DMS153 treated with DMSO at 0.1 percent for 48 hours (cell line): Measurements from ENCODE around the gene PPIL4.
"Not testable (repeated sequence)": the region's sequence is repeated elsewhere in the genome, so short reads cannot be mapped to it uniquely, and the experiment has no call there.

Experiments used
- DNase-seq: peaks from one replicate; lab custom pipeline; 2025; ENCODE audit not compliant: unreplicated experiment; lab: John Stamatoyannopoulos, UW

PPIL4 gene

GRCh38 chr6:149534742-149535141 lies 11.1 kb downstream of the PPIL4 start:
- DNase-seq: no peak

DNA sequence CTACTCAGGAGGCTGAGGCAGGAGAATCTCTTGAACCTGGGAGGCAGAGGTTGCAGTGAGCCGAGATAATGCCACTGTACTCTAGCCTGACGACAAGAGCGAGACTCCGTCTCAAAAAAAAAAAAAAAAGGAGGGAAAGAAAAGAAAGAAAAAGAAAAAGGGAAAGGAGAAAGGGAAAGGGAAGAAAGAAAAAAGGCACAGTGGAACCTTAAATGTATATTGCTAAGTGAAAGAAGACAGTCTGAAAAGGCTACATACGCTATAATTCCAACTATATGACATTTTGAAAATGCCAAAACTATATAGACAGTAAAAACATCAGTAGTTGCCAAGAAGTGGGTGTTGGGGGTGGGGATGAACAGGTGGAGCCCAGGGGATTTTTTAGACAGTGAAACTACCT lies 16.2 kb downstream of the PPIL4 start:
- DNase-seq: no peak

- no peak for DNase-seq
These were observed 30.3 kb downstream of the PPIL4 start for GRCh38 chr6:149515494-149515893.

- no peak for DNase-seq
These were observed 31.9 kb downstream of the PPIL4 start for GRCh38 chr6:149513915-149514314.

DNA sequence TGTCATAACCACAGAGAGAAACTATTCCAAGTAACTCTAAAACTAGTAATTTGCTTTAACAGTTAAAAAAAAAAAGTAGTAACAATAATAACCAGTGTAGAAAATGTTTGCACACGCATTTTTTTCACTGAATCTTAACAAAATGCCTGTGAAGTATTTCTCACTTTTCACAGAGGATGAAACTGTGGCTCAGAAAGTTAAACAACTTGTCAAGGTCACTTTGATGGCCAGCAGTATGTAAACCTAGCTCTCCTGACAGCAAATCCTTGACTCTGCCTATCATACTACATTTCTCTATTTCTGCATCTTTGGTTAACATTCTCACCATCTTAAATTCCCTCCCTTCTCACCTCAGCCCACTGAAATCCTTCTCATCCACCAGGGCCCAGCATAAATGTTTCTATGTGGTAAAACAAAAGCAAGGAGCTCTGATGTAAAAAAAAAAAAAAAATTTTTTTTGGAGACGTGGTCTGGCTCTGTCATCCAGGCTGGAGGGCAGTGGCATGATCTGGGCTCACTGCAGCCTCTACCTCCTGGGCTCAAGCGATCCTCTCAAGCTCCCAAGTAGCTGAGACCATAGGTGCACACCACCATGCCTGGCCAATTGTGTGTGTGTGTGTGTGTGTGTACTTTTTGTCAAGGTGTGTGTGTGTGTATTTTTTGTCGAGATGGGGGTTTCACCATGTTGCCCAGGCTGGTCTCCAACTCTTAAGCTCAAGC lies 34.9 kb downstream of the PPIL4 start:
- DNase-seq: no peak

- DNase-seq: no peak
These were observed 37.4 kb downstream of the PPIL4 start for GRCh38 chr6:149508485-149508884.

DNA sequence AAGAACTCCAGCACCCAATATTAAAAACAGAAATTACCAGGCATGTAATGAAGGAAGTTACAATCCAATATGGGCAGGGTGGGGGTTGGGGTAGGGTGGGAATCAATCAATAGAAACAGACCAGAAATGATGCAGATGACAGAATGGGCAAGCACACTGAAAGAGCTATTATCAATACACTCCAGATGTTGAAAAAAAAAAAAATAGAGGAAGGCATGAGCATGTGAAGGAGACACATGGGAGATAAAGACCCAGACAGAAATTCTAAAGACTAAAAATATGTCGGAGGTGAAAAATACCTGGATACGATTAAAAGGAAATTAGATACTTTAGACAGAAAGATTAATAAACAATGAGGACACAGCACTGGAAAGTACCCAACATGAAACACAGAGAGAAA lies 42.0 kb downstream of the PPIL4 start:
- DNase-seq: no peak

DNA sequence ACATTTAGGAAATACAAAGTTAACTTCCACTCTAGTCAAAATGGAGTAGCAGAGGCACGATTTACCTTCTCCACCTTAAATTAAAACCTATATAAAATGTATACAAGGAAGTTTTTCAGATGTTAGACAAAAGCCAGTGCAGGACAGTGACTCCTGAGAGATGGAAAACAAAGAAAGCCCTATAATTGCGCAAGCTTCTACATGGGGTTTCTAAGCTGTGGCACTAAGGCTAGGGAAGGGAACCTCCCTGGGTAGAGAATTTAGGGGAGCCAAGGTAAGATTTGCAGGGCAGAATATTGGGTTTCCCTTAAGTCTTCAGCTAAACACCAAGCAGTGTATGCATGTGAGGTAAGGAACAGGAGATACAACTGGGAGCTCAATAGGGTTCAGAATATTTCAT lies 42.6 kb downstream of the PPIL4 start:
- DNase-seq: no peak

DNA sequence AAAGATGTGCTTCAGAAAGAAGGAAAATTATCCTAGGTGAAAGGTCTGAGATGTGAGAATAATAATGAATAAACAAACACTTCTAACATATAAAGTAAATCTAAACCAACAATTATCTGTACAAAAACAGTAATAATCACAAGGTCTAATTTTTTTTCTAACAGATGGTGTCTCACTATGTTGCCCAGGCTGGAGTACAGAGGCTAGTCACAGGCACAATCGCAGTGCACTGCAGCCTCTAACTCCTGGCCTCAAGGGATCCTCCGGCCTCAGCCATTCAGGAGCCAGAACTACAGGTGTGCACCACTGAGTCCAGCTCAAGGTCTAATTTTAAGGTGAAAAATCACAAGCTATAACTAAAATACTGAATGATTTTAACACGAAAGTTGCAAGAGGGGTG lies 44.1 kb downstream of the PPIL4 start:
- no peak for DNase-seq

GRCh38 chr6:149501201-149501600 lies 44.6 kb downstream of the PPIL4 start:
- no peak for DNase-seq

DNA sequence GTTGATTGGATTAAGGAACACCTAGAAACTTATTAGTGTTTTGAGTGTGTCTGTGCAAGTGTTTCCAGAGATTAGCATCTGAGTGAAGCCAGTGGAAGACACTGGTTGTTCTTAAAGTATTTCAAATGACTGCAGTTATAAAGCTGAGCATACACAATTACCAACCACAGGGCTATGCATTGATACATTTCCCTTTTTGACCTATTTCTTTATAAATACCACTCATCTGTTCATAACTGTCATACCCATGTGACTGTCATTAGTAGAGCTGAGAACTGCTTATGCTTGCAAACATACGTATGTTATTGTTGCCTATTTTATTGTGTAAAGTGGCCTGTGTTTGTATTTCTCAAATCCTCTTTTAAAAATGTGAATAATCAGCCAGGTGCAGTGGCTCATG lies 45.7 kb downstream of the PPIL4 start:
- DNase-seq: no peak

DNA sequence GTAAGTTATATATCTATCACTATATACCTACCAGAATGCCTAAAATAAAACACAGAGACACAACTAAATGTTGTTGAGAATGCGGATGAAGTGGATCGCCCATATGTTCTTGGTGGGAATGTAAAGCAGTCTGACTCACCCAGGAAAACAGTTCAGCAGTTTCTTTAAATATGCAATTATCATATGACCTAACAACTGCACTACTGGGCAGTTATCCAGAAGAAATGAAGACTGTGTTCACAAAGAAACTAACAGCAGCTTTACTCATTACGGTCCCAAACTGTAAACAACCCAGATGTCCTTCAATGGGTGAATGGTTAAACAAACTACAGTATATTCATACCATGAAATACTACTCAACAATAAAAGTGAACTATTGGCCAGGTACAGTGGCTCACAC lies 46.8 kb downstream of the PPIL4 start:
- DNase-seq: no peak

- no peak for DNase-seq
These were observed 48.5 kb downstream of the PPIL4 start for GRCh38 chr6:149497365-149497764.

GRCh38 chr6:149496597-149496996 lies 49.2 kb downstream of the PPIL4 start:
- not testable (repeated sequence) for DNase-seq

- DNase-seq: not testable (repeated sequence)
These were observed 50.4 kb downstream of the PPIL4 start for GRCh38 chr6:149495349-149496016.

DNA sequence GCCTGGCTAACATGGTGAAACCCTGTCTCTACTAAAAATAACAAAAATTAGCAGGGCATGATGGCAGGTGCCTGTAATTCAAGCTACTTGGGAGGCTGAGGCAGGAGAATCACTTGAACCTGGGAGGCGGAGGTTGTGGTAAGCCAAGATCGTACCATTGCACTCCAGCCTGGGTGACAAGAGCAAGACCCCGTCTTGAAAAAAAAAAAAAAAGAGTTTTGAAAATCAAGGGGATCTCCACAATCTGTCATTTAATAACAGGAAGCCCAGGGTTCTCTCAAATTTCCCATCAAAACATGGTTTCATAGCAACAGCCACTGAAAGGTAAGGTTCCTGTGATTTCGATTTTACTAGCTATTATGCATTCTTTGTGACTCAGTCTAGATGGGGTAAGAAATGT lies 51.0 kb downstream of the PPIL4 start:
- not testable (repeated sequence) for DNase-seq

DNA sequence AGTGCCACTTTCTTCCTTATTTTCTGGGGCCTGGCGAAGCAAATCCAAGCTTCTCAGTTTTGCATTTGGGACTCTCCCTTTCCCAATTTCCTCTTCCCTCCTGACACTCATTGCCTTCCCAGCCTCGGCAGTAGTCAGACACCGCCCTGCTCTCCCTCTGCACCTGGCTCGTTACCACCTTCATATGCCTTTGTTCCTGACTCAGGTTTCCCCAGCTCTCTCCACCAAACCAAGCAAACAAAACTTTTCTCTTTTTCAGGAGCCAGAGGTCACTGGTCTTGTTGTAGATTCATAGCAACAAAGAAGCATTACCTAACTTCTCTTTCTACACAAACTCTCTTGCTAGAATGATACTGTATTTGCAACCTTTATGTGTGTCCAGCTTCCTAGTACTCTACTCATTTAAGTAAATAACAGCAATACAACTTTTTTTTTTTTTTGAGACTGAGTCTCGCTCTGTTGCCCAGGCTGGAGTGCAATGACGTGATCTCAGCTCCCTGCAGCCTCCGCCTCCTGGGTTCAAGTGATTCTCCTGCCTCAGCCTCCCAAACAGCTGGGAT lies 52.0 kb downstream of the PPIL4 start:
- no peak for DNase-seq

DNA sequence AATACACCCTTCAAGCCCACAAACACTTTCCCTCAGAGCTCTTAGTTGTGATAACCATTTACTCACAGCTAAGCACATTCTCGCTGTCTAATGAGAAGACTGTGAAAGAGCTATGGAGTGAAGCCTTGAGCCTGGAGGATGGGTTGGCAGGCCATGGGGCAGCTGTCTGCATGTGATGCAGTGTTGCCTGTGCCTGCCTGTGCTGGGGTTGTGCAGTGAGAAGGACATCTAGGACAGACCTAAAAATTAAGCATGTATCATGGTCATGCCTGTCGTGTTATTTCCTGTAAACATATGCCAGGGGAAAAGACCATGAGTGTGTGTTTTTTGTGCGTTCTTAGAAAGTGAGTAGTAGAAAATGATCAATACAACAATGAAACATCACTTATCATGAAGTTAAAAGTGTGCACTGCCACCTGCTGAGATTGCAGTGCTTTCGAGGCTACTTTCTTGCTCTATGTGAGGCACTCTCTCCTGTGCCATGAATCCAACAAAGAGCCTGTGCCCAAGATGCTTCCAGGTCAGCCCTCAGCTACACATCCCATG lies 53.0 kb downstream of the PPIL4 start:
- DNase-seq: no peak

DNA sequence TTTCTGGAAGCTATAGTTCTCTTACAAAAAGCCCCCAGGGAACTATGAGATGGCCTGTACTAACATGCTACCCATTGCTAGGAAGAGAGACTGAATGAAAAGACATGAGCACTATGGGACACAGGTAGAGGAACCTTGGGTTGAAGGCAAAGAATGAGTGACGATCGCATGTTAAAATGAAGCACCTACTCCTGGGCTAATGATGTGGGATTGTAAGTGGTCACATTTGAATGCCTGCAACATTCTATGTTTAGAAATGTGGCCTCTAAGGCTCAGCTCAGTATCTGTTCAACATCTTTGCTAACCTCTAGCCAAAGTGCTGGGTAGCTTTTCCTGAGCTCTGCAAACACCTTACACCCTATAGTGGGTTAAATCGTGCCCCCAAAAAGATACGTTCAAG lies 55.9 kb downstream of the PPIL4 start:
- no peak for DNase-seq

GRCh38 chr6:149488815-149489214 lies 57.0 kb downstream of the PPIL4 start:
- no peak for DNase-seq

DNA sequence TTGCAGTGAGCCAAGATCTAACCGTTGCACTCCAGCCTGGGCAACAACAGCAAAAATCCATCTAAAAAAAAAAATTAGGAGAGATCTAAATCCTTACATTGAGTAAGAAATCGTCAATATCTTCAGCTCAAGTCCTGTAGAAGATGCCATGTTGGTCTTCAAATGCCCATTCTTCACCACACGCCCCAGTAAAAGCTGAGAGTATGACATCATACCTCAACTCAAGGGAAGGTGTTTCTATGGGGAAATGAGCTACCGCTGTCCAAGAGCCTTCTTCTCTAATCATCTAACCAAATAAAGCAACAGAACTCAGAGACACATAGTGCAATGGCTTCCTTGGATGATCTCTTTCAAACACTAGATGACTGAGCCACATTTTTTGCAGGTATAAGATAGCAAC lies 58.5 kb downstream of the PPIL4 start:
- no peak for DNase-seq
